ENCODE results near the gene GPER1. TPM values are rescaled to one million over a fixed set of nuclear protein-coding genes. Genes with fewer than 3 reads are reported as not detected.

Gene GPER1
- total and polyA plus RNA-seq, 4 donors: 2.9 to 23.1 (median 7.4) TPM

DNA sequence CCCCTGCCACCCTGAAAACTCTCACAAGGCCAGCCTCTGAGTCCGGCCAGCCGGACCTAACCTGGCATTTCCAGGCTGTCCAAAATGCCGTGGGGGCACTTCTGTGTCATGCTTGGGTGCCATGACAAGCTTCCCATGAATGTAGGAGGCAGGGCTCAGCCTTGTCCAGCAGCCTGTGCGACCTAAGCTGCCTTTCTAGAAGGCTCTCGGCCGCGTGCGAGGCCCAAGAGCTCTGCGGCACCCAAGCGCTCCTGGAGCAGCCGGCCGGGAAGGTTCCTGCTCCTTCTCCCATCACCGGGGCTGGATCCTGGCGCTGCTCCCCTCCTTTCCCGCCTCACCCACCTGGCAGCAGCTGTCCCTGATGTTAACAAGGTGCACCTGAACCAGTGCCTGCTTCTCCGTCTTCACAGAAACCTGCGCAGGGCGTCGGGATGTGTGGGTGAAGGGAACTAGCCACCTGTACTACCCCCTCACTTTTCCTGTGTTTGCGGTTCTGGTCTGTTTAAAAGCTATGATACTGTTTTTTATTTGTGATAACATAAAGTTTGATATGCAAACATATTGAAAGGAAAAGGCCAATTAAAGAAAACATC is 6.1 kb downstream of the GPER1 start:
- no peak overlapping the region for H3K4me3 ChIP-seq (ENCODE audit: low read depth in 1 of 3, low read length in 3 of 3)
- H3K9ac ChIP-seq (ENCODE audit: low read depth in 1 of 2, low read length in 2 of 2): no peak overlapping the region
- H3K4me1 ChIP-seq (ENCODE audit: control insufficient read depth in 4 of 4, insufficient read depth in 4 of 4, low read length in 3 of 4): peaks cover 10 to 52% (median 31%) of the 10 kb centered on the region in 4 donors
- peaks cover 0 to 4% (median 0%) of the 10 kb centered on the region in 4 donors for H3K36me3 ChIP-seq (ENCODE audit: control insufficient read depth in 4 of 4, insufficient read depth in 3 of 4, low read depth in 1 of 4, low read length in 3 of 4)
- H3K27ac ChIP-seq (ENCODE audit: low read depth in 1 of 2, low read length in 2 of 2): peak overlapping the region; percentile 83 to 91
- 89% methylated on average over 20 of the region's 20 CpGs for WGBS
- H3K9me3 ChIP-seq (ENCODE audit: control insufficient read depth in 4 of 4, low read length in 3 of 4): no peaks in the 10 kb centered on the region
- TF ChIP-seq REST (IDR thresholded peaks at IDR 0.05) (no peak), NR2F2 (IDR thresholded peaks at IDR 0.05) (no peak), MAX (IDR thresholded peaks at IDR 0.05) (no peak), ATF3 (IDR thresholded peaks at IDR 0.05) (no peak), YY1 (IDR thresholded peaks at IDR 0.05) (no peak), CTCF (IDR thresholded peaks at IDR 0.05; ENCODE audit: low read depth, low read length, missing input control) (no peak), RXRA (IDR thresholded peaks at IDR 0.05) (no peak), SP1 (IDR thresholded peaks at IDR 0.05) (no peak), TAF1 (conservative IDR thresholded peaks at IDR 0.05) (no peak), HNF4G (IDR thresholded peaks at IDR 0.05) (no peak), HNF4A (conservative IDR thresholded peaks at IDR 0.05) (no peak), JUND (IDR thresholded peaks at IDR 0.05) (no peak), RAD21 (IDR thresholded peaks at IDR 0.05) (no peak), FOXA2 (IDR thresholded peaks at IDR 0.05) (no peak), GABPA (IDR thresholded peaks at IDR 0.05 in 1 of 2, conservative IDR thresholded peaks at IDR 0.05 in 1 of 2) (no peak), FOXA1 (IDR thresholded peaks at IDR 0.05) (no peak)
- H3K27me3 ChIP-seq (ENCODE audit: control insufficient read depth in 4 of 4, insufficient read depth in 4 of 4, low read length in 3 of 4): no peaks in the 10 kb centered on the region
- DNase-seq (ENCODE audit: low spot score): no peak

- no peak for DNase-seq (ENCODE audit: low spot score)
- Histone ChIP-seq H3K36me3 (ENCODE audit: control insufficient read depth in 4 of 4, insufficient read depth in 3 of 4, low read depth in 1 of 4, low read length in 3 of 4) (peaks cover 0 to 4% (median 0%) of the 10 kb centered on the region in 4 donors), H3K4me3 (ENCODE audit: low read depth in 1 of 3, low read length in 3 of 3) (no peak overlapping the region), H3K9ac (ENCODE audit: low read depth in 1 of 2, low read length in 2 of 2) (no peak overlapping the region), H3K27me3 (ENCODE audit: control insufficient read depth in 4 of 4, insufficient read depth in 4 of 4, low read length in 3 of 4) (no peaks in the 10 kb centered on the region), H3K27ac (ENCODE audit: low read depth in 1 of 2, low read length in 2 of 2) (no peak overlapping the region), H3K9me3 (ENCODE audit: control insufficient read depth in 4 of 4, low read length in 3 of 4) (no peaks in the 10 kb centered on the region), H3K4me1 (ENCODE audit: control insufficient read depth in 4 of 4, insufficient read depth in 4 of 4, low read length in 3 of 4) (peaks cover 9 to 50% (median 29%) of the 10 kb centered on the region in 4 donors)
- WGBS: 94% methylated on average over 14 of the region's 14 CpGs
- TF ChIP-seq, protein P1, sequence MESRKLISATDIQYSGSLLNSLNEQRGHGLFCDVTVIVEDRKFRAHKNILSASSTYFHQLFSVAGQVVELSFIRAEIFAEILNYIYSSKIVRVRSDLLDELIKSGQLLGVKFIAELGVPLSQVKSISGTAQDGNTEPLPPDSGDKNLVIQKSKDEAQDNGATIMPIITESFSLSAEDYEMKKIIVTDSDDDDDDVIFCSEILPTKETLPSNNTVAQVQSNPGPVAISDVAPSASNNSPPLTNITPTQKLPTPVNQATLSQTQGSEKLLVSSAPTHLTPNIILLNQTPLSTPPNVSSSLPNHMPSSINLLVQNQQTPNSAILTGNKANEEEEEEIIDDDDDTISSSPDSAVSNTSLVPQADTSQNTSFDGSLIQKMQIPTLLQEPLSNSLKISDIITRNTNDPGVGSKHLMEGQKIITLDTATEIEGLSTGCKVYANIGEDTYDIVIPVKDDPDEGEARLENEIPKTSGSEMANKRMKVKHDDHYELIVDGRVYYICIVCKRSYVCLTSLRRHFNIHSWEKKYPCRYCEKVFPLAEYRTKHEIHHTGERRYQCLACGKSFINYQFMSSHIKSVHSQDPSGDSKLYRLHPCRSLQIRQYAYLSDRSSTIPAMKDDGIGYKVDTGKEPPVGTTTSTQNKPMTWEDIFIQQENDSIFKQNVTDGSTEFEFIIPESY (IDR thresholded peaks at IDR 0.05): no peak
- no peak for TF ChIP-seq RXRA (IDR thresholded peaks at IDR 0.05)
- no peak for TF ChIP-seq HNF4G (IDR thresholded peaks at IDR 0.05)
- no peak for TF ChIP-seq MAX (IDR thresholded peaks at IDR 0.05)
- no peak for TF ChIP-seq HNF4A (conservative IDR thresholded peaks at IDR 0.05)
- no peak for TF ChIP-seq SP1 (IDR thresholded peaks at IDR 0.05)
- TF ChIP-seq CTCF (IDR thresholded peaks at IDR 0.05; ENCODE audit: low read depth, low read length, missing input control): no peak
- no peak for TF ChIP-seq EGR1 (IDR thresholded peaks at IDR 0.05; ENCODE audit: low read depth in 2 of 2)
- TF ChIP-seq GABPA (IDR thresholded peaks at IDR 0.05 in 1 of 2, conservative IDR thresholded peaks at IDR 0.05 in 1 of 2): no peak
Observed at GRCh38 chr7:1094870-1095269, 7.0 kb downstream of the GPER1 start.
